ENCODE results near the gene MYNN.

MYNN gene

GRCh38 chr3:169777822-169778221 lies 4.6 kb downstream of the MYNN start:
- DNase-seq (ENCODE audit: low read depth in 2 of 2): no peak

GRCh38 chr3:169780742-169781141 lies 7.5 kb downstream of the MYNN start:
- no peak for DNase-seq (ENCODE audit: low read depth in 2 of 2)

- DNase-seq (ENCODE audit: low read depth in 2 of 2): no peak
Measured at GRCh38 chr3:169781209-169781855, 8.1 kb downstream of the MYNN start.

DNA sequence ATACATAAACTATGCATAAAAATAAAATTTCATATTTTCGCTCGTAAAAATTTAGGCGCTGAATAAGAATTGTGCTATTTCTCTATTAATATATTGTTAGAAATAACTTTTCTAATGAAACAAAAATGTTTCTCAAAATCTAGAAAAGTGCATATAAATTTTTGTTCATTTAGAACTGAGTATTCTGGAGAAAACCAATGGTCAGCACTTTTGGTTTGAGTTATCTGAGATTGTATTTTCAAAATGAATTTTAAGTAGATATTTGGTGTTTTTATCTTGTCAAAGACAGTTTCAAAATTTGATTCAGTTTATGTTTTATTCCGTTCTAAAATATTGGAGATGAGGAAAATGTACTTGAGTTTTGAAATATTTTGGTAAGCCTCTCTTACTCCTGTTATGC lies 13.9 kb downstream of the MYNN start:
- DNase-seq (ENCODE audit: low read depth in 2 of 2): no peak

DNA sequence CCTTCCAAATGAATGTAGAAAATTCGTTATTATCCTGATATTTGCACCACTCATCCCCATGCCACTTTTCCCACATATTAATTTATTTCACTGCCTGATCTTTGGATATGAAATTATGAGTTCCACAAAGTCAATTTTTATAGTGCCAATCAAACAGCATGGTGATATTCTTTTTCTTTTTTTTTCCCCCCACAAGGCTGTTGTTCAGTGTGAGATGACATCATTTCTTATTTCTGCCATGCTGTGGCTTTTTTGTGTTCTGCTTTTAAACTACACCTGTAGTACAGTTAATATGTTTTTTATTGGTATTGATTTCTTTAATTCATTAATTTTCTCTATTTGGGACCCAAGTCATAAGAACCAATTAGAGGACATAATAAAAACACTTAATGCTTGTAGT lies 14.6 kb downstream of the MYNN start:
- no peak for DNase-seq (ENCODE audit: low read depth in 2 of 2)

DNA sequence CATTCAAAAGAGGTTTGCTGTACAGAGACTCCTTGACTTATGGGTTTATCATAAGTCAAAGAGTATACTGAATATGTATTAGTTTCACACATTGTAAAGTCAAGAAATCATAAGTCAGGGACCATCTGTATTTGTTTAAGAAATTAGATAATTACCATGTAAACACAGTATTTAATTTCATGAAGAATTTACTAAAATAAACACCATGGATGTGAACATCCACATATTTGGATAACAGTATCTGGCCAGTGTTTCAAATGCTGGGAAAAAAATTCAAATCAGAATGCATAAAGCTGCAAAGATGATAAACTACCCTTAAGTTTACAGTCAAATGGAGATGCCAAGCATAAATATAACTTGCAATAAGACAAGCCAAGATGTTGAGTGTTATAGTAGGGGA lies 17.0 kb downstream of the MYNN start:
- no peak for DNase-seq (ENCODE audit: low read depth in 2 of 2)

GRCh38 chr3:169790687-169791429 lies 17.7 kb downstream of the MYNN start:
- DNase-seq (ENCODE audit: low read depth in 2 of 2): no peak

DNA sequence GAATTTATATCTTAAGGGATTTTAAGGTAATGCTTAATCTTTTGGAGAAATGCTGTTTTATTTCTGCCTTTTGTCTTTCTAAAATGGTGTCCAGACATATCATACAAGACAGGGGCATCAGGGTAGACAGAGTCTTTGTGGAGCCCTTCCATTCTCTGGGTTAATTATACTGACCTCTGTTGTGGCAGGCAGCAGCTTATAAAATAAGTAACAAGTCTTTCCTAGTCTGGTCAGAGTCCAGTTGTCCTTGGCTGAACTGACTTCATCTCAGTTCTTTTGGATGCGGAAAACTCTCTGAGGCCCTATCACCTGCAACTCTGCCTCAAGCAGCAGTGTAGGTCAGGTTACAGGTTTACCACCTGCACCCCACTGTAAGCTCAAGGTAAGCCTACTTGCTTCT lies 19.2 kb downstream of the MYNN start:
- no peak for DNase-seq (ENCODE audit: low read depth in 2 of 2)

DNA sequence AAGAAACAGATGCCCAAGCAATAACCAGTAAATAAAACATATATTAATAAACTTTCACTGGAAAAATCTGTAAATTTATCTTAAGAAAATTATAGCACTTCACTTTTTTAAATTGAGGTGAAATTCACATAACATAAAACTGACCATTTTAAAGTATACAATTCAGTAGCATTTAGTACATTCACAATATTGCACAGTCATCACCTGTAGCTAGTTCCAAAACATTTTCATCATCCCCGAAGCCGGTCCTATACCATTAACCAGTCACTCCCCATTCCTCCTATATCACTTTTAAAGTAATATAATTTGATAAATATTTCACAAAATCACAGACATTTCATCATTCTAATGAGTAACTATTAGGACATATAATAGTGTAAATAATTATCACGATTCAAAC lies 31.5 kb downstream of the MYNN start:
- no peak for DNase-seq (ENCODE audit: low read depth in 2 of 2)

DNA sequence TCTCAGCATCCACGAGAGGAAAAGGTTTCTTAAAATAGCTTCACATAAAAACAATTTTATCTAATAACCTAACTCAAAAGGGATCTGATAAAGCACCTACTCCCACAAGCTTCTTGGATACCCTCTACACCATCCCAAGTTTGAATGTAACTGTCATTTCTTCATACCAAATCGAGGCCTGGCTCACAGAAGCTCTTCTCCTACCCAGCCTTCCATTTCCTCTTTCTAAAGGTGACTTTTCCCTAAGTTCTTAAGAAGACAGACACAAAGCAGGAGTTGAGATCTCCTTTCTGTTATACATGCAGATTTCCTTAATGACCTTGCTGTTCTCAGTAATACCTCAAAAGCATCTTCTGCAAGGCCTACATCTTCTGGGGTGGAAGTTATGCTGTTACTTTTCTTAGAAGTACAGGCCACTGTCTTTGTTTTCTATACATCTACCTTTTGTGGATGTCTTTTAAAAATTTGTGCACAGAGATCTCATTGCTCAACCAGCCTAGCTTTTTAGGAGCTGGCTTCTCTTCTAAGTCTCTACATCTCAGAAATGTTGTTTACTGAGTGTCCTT lies 36.1 kb downstream of the MYNN start:
- DNase-seq (ENCODE audit: low read depth in 2 of 2): no peak

GRCh38 chr3:169811631-169812331 lies 38.6 kb downstream of the MYNN start:
- DNase-seq (ENCODE audit: low read depth in 2 of 2): no peak

- DNase-seq (ENCODE audit: low read depth in 2 of 2): peak; percentile 46 to 53
Measured at GRCh38 chr3:169812332-169813235, 39.4 kb downstream of the MYNN start, which contains the start of the genes LRRC34 and LRRIQ4. Gene LRRC34 (minus strand): TSS chr3:169812904. CDS start chr3:169812548, 356 bp downstream. Gene LRRIQ4 (plus strand): TSS chr3:169812870. CDS start chr3:169821922, 9,052 bp downstream.

DNA sequence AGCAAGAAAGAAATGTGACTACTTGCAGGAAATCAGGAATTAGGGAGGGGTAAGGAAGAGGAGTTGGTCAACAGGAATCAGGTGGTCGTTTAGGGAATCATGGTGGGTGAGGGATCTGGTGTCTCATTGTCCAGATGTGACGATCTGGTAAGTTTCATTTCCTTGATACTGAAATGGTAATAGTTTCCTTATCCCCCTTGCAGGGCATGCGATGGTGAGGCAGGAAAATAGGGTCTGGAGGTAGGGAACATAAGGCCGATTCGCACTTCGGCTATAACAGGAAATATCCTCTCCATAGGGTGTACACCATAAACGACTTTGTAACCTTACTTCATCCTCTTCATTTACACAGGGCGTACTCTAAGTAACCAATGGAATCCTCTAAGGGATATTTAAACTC lies 40.1 kb downstream of the MYNN start:
- no peak for DNase-seq (ENCODE audit: low read depth in 2 of 2)

GRCh38 chr3:169813757-169814517 lies 40.7 kb downstream of the MYNN start:
- peak; percentile 60 to 62 for DNase-seq (ENCODE audit: low read depth in 2 of 2)

DNA sequence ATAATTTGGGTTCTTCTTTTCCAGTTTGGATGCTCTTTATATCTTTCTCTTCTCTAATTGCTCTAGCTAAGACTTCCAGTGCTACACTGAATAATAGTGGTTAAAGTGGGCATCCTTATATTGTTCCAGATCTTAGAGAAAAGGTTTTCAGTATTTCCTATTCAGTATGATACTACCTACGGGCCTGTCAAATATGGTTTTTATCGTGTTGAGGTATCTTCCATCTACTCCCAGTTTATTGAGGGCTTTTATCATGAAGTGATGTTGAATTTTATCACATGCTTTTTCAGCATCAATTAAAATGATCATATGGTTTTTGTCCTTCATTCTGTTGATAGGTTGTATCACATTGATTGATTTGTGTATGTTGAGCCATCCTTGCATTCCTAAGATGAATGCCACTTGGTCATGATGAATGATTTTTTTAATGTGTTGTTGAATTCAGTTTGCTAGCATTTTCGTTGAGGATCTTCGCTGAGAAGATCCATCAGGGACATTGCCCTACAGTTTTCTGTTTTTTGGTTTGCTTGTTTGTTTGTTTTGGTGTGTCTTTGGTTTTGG lies 42.5 kb downstream of the MYNN start:
- no peak for DNase-seq (ENCODE audit: low read depth in 2 of 2)

- no peak for DNase-seq (ENCODE audit: low read depth in 2 of 2)
Measured at GRCh38 chr3:169818316-169818715, 45.1 kb downstream of the MYNN start.

GRCh38 chr3:169822091-169822490 lies 48.9 kb downstream of the MYNN start:
- no peak for DNase-seq (ENCODE audit: low read depth in 2 of 2)

GRCh38 chr3:169822540-169822939 lies 49.3 kb downstream of the MYNN start:
- no peak for DNase-seq (ENCODE audit: low read depth in 2 of 2)

DNA sequence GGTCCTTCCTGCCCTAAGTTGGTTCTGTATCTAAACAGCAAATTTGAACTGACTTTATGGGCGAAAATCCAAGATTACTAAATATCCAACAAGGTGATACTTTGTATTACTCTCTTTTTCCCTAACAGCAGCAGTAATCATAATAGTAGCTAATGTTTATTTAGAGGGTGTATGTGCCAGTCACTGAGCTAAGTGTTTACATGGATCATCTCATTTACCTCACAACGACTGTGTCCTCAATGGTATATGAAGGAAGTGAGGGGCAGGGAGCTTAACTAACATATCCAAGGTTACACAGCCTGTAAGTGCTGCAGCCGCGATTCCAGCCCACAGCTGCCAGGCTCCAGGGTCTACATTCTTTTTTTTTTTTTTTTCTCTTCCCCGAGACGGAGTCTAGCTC lies 49.8 kb downstream of the MYNN start:
- no peak for DNase-seq (ENCODE audit: low read depth in 2 of 2)

DNA sequence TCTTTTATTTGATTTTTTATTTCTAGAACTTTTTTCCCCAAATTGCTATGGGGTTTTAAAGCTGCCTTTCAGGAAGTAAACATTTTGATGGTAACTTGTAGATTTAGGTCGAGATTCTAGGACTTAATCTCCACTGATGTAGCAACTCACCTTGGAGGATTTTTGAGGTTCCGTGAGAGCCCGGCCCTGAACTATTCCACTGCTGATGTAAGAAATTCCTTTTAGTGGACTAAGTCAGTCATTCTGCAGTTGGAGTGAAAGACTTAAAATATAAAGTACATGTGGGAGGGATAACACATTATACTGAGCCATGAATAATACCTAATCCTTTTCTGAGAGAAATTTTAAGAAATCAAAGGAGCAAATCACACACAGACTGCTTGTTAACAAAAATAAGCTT lies 52.1 kb downstream of the MYNN start:
- DNase-seq (ENCODE audit: low read depth in 2 of 2): no peak

All from activated CD8-positive, alpha-beta memory T cell treated with anti-CD3 and anti-CD28 coated beads for 4 hours (primary cell).